ENCODE measurements around the gene GLIS1.

The GLIS1 gene

DNA sequence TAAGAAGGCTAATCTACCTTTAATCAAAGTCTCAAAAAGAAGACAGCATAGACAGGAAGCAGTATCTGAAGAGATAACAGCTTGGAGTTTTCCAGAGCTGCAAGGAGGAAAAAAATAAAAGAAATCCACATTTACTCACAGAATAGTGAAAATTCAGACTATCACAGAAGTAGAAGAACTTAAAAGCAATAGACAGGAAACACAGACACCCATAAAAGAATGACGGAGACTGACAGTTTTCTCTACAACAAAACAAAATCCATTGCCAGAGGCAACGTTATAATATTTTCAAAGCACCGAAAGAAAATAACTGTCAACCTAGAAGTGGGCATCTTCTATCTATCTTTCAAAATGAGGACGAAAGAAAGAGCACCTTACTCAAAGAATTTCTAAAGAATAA, 175.4 kb downstream of the GLIS1 start:
- no peaks in the 10 kb centered on the region for H3K36me3 ChIP-seq (ENCODE audit: insufficient read depth, low read length)

DNA sequence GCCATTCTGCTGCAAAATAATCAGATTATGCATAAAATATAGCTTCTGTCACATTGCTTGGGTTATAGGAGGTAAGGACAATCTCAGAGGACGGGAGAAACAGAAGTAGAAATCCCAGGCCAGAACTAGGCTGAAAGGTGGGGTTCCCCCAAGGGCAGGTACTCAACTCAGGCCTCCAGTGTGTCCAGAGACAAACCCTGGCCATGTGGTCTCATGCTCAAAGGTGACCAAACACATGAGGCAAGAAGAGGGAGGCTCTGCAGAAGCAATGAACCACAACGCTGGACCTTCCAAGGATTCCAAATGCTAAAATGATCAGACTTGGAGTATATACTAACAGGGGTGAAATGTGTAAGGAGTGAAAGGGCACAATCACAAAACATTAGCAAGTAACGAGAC, 176.0 kb downstream of the GLIS1 start:
- peaks cover 12% of the 10 kb centered on the region for H3F3A ChIP-seq (ENCODE audit: low read depth)
- H3K9me2 ChIP-seq (replicated peaks; ENCODE audit: low read depth, low read length): no peaks in the 10 kb centered on the region
- H3K9ac ChIP-seq (ENCODE audit: low read depth, low read length, poor library complexity, severe bottlenecking): peak overlapping the region; percentile 78
- no peaks in the 10 kb centered on the region for H3K36me3 ChIP-seq (ENCODE audit: insufficient read depth, low read length)
- peaks cover 4% of the 10 kb centered on the region; the same call in 1 of the 2 replicates for H3K9me3 ChIP-seq (ENCODE audit: insufficient read depth, low read depth, low read length)
- H3K4me3 ChIP-seq (ENCODE audit: low read length, poor library complexity, severe bottlenecking): peak overlapping the region; percentile 68
- peaks cover 79% of the 10 kb centered on the region for H3K4me1 ChIP-seq (ENCODE audit: insufficient read depth, low read length, poor library complexity, severe bottlenecking)
- H3K79me2 ChIP-seq (ENCODE audit: insufficient read depth, low read length): no peaks in the 10 kb centered on the region
- TF ChIP-seq, protein P1, sequence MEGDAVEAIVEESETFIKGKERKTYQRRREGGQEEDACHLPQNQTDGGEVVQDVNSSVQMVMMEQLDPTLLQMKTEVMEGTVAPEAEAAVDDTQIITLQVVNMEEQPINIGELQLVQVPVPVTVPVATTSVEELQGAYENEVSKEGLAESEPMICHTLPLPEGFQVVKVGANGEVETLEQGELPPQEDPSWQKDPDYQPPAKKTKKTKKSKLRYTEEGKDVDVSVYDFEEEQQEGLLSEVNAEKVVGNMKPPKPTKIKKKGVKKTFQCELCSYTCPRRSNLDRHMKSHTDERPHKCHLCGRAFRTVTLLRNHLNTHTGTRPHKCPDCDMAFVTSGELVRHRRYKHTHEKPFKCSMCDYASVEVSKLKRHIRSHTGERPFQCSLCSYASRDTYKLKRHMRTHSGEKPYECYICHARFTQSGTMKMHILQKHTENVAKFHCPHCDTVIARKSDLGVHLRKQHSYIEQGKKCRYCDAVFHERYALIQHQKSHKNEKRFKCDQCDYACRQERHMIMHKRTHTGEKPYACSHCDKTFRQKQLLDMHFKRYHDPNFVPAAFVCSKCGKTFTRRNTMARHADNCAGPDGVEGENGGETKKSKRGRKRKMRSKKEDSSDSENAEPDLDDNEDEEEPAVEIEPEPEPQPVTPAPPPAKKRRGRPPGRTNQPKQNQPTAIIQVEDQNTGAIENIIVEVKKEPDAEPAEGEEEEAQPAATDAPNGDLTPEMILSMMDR (conservative IDR thresholded peaks at IDR 0.05; ENCODE audit: low read length): no peak
- TF ChIP-seq EZH2phosphoT487 (IDR thresholded peaks at IDR 0.05; ENCODE audit: borderline replicate concordance): no peak
- H4K20me1 ChIP-seq (ENCODE audit: insufficient read depth, low read length, poor library complexity, severe bottlenecking): no peaks in the 10 kb centered on the region
- H3K4me2 ChIP-seq (ENCODE audit: low read depth, low read length, poor library complexity, severe bottlenecking): peak overlapping the region; percentile 86
- no peak overlapping the region for H2AFZ ChIP-seq (ENCODE audit: low read length)
- H3K27me3 ChIP-seq (ENCODE audit: insufficient read depth, low read length, poor library complexity, severe bottlenecking): no peaks in the 10 kb centered on the region

More for the DNA sequence above, 175.4 kb downstream of the GLIS1 start:
- H3K79me2 ChIP-seq (ENCODE audit: insufficient read depth, low read length): no peaks in the 10 kb centered on the region
- no peaks in the 10 kb centered on the region for H4K20me1 ChIP-seq (ENCODE audit: insufficient read depth, low read length, poor library complexity, severe bottlenecking)
- TF ChIP-seq, protein P1 (conservative IDR thresholded peaks at IDR 0.05; ENCODE audit: low read length): no peak
- TF ChIP-seq EZH2phosphoT487 (IDR thresholded peaks at IDR 0.05; ENCODE audit: borderline replicate concordance): no peak
- H3K9me2 ChIP-seq (replicated peaks; ENCODE audit: low read depth, low read length): no peaks in the 10 kb centered on the region
- H3K4me2 ChIP-seq (ENCODE audit: low read depth, low read length, poor library complexity, severe bottlenecking): peak overlapping the region; percentile 86
- peaks cover 4% of the 10 kb centered on the region; the same call in 1 of the 2 replicates for H3K9me3 ChIP-seq (ENCODE audit: insufficient read depth, low read depth, low read length)
- H3K27me3 ChIP-seq (ENCODE audit: insufficient read depth, low read length, poor library complexity, severe bottlenecking): no peaks in the 10 kb centered on the region
- peak overlapping the region; percentile 72 for H2AFZ ChIP-seq (ENCODE audit: low read length)
- H3F3A ChIP-seq (ENCODE audit: low read depth): peaks cover 12% of the 10 kb centered on the region
- peak overlapping the region; percentile 78 for H3K9ac ChIP-seq (ENCODE audit: low read depth, low read length, poor library complexity, severe bottlenecking)
- H3K4me1 ChIP-seq (ENCODE audit: insufficient read depth, low read length, poor library complexity, severe bottlenecking): peaks cover 85% of the 10 kb centered on the region
- H3K4me3 ChIP-seq (ENCODE audit: low read length, poor library complexity, severe bottlenecking): peak overlapping the region; percentile 68

DNA sequence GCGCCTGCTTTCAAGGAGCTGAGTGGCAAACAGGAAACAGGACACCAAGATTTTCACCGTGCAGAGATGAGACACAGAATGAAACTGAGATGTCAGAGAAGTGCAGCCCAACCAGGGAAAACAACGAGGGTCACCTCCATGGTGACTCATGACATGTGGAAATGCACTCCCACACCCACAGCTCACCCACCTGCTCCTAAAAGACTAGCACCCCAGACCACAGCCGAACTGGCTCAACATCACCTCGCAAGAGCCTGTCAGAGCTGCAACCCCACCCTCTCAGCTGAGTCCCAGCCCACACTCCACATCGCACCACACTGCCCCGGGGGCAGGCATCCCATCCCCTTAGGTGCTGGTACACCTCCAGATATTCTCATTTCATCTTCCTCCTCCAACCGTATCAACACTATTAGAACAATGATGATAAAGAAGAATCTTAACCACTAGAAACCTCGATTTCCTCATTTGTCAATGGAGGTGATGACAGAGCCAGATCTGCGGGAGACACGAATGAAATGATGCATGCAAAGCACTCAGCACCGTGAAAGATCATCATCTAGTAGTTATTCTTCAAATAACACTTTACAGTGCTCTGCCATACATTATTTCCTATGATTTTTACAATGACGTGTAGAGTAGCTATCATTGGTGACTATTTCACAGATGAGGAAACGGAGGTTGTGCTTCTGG, 176.5 kb downstream of the GLIS1 start:
- Histone ChIP-seq H3K9me3 (ENCODE audit: insufficient read depth, low read depth, low read length) (0 out of 2 replicates have a peak, but pooled peaks cover 1% of the 10 kb centered on the region), H3K9ac (ENCODE audit: low read depth, low read length, poor library complexity, severe bottlenecking) (peak overlapping the region; percentile 78), H3K4me3 (ENCODE audit: low read length, poor library complexity, severe bottlenecking) (no peak overlapping the region), H3K79me2 (ENCODE audit: insufficient read depth, low read length) (no peaks in the 10 kb centered on the region), H4K20me1 (ENCODE audit: insufficient read depth, low read length, poor library complexity, severe bottlenecking) (no peaks in the 10 kb centered on the region), H3K4me2 (ENCODE audit: low read depth, low read length, poor library complexity, severe bottlenecking) (peak overlapping the region; percentile 86), H3K4me1 (ENCODE audit: insufficient read depth, low read length, poor library complexity, severe bottlenecking) (peaks cover 74% of the 10 kb centered on the region), H2AFZ (ENCODE audit: low read length) (no peak overlapping the region), H3F3A (ENCODE audit: low read depth) (peaks cover 14% of the 10 kb centered on the region), H3K9me2 (replicated peaks; ENCODE audit: low read depth, low read length) (no peaks in the 10 kb centered on the region), H3K36me3 (ENCODE audit: insufficient read depth, low read length) (no peaks in the 10 kb centered on the region), H3K27me3 (ENCODE audit: insufficient read depth, low read length, poor library complexity, severe bottlenecking) (no peaks in the 10 kb centered on the region)
- TF ChIP-seq, protein P1 (conservative IDR thresholded peaks at IDR 0.05; ENCODE audit: low read length): no peak
- no peak for TF ChIP-seq EZH2phosphoT487 (IDR thresholded peaks at IDR 0.05; ENCODE audit: borderline replicate concordance)
